ENCODE data around the gene CHRNA3. TPM values are rescaled to one million over a fixed set of nuclear protein-coding genes. Genes with fewer than 3 reads are reported as not detected.

CHRNA3 gene
- total RNA-seq, 1 donor from 2014 or later = not detected

- intact Hi-C loops (cut with micrococcal nuclease) = no loop called here
- Mint-ChIP-seq H3K27me3 (no peaks in the 10 kb centered on the region), H3K36me3 (ENCODE audit: low read depth) (no peaks in the 10 kb centered on the region), H3K4me3 (no peak overlapping the region), H3K9me3 (no peaks in the 10 kb centered on the region), H3K4me1 (no peaks in the 10 kb centered on the region), H3K27ac (no peak overlapping the region)
- no peak for TF ChIP-seq CTCF (IDR thresholded peaks at IDR 0.05)
- ChIA-PET POLR2A (no interaction called here), CTCF (no interaction called here)
- DNase-seq = no peak
- no peak for ATAC-seq (ENCODE audit: low read depth)
These were observed 41.2 kb upstream of the CHRNA3 start for GRCh38 chr15:78662028-78662427.

- Mint-ChIP-seq H3K4me3 (no peak overlapping the region), H3K27me3 (no peaks in the 10 kb centered on the region), H3K9me3 (no peaks in the 10 kb centered on the region), H3K27ac (no peak overlapping the region), H3K4me1 (no peaks in the 10 kb centered on the region), H3K36me3 (ENCODE audit: low read depth) (no peaks in the 10 kb centered on the region)
- DNase-seq = no peak
- no peak for ATAC-seq (ENCODE audit: low read depth)
- intact Hi-C loops (cut with micrococcal nuclease) = no loop called here
- TF ChIP-seq CTCF (IDR thresholded peaks at IDR 0.05) = no peak
- CTCF ChIA-PET = no interaction called here
- POLR2A ChIA-PET = no interaction called here
These were observed 40.2 kb upstream of the CHRNA3 start for GRCh38 chr15:78661001-78661400.

GRCh38 chr15:78660584-78660983 lies 39.8 kb upstream of the CHRNA3 start:
- H3K27me3 Mint-ChIP-seq = no peaks in the 10 kb centered on the region
- CTCF ChIA-PET = no interaction called here

GRCh38 chr15:78658823-78659222 lies 38.0 kb upstream of the CHRNA3 start:
- ChIA-PET POLR2A (no interaction called here), CTCF (no interaction called here)
- Mint-ChIP-seq H3K27ac (no peak overlapping the region), H3K36me3 (ENCODE audit: low read depth) (no peaks in the 10 kb centered on the region), H3K4me3 (no peak overlapping the region), H3K4me1 (no peaks in the 10 kb centered on the region), H3K9me3 (no peaks in the 10 kb centered on the region), H3K27me3 (peaks cover 5% of the 10 kb centered on the region)
- intact Hi-C loops (cut with micrococcal nuclease) = no loop called here
- no peak for TF ChIP-seq CTCF (IDR thresholded peaks at IDR 0.05)
- ATAC-seq (ENCODE audit: low read depth) (no peak), DNase-seq (no peak)

More at GRCh38 chr15:78660584-78660983, 39.8 kb upstream of the CHRNA3 start:
- DNase-seq = no peak
- POLR2A ChIA-PET = no interaction called here
- Mint-ChIP-seq H3K4me3 (no peak overlapping the region), H3K4me1 (no peaks in the 10 kb centered on the region), H3K27ac (no peak overlapping the region), H3K9me3 (no peaks in the 10 kb centered on the region), H3K36me3 (ENCODE audit: low read depth) (no peaks in the 10 kb centered on the region)
- intact Hi-C loops (cut with micrococcal nuclease) = no loop called here
- no peak for ATAC-seq (ENCODE audit: low read depth)
- no peak for TF ChIP-seq CTCF (IDR thresholded peaks at IDR 0.05)

- intact Hi-C loops (cut with micrococcal nuclease) = no loop called here
- Mint-ChIP-seq H3K4me1 (no peaks in the 10 kb centered on the region), H3K27ac (no peak overlapping the region), H3K27me3 (peaks cover 5% of the 10 kb centered on the region), H3K9me3 (no peaks in the 10 kb centered on the region), H3K4me3 (no peak overlapping the region), H3K36me3 (ENCODE audit: low read depth) (no peaks in the 10 kb centered on the region)
- POLR2A ChIA-PET = no interaction called here
- TF ChIP-seq CTCF (IDR thresholded peaks at IDR 0.05) = no peak
- CTCF ChIA-PET = no interaction called here
- DNase-seq (no peak), ATAC-seq (ENCODE audit: low read depth) (no peak)
These were observed 33.5 kb upstream of the CHRNA3 start for GRCh38 chr15:78654272-78654671.

Data from activated B cell treated with CpG ODN at 0.5 μM for 24 hours (primary cell).